H54 (cell line): Measurements from ENCODE around the gene PARL.
"Not testable (repeated sequence)": the region's sequence is repeated elsewhere in the genome, so short reads cannot be mapped to it uniquely, and the experiment has no call there.

Source experiments
- DNase-seq: peaks from one replicate; pipeline ENCODE4 v3.0.0; 2011; ENCODE audit warnings: low spot score, mixed read lengths; ENCODE audit not compliant: insufficient read length
- FAIRE-seq: peaks from 3 replicates; lab custom pipeline; 2011; peaks lifted over from hg19 to GRCh38; lab: Jason Lieb, UNC
- POLR2A ChIP-seq: IDR thresholded peaks from 2 replicates; pipeline ENCODE4 v1.6.1; 2011; ENCODE audit warnings: low read depth, mild to moderate bottlenecking, low read length

PARL gene

DNA sequence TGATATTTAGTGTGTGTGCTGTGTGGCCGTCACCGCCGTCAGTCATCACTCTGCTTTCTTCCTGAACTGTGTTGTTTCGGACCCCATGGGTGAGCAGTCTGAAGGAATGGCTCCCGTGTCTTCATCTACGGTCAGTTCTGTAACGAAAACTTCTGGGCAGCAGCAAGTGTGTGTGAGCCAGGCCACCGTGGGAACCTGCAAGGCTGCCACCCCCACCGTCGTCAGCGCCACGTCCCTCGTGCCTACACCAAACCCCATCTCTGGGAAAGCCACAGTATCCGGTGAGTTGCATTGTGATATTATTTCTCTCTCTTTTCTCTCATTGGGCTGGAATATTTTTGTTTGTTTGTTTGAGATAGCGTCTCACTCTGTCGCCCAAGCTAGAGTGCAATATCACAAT is 94.0 kb downstream of the PARL start:
- FAIRE-seq (no peak), DNase-seq (no peak)
- no peak for TF ChIP-seq POLR2A

DNA sequence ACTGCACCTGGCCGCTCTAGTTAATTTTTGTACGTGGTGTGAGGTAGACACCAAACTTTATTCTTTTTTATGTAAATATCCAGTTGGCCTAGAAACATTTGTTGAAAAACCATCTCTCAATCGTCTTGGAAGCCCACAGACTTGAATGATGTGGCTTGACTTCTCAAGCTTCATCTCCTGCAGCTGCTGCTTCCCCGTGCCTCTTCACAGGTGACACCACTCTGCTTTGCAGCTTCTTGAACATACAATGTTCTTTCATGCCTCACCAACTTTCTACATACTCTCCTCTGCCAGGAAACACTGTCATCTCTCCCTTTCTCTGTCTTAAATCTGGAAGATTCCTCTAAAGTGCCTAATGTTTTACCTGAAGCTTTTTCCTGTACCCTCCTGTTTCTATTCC is 94.9 kb downstream of the PARL start:
- no peak for FAIRE-seq
- TF ChIP-seq POLR2A, result no peak
- DNase-seq, result no peak

DNA sequence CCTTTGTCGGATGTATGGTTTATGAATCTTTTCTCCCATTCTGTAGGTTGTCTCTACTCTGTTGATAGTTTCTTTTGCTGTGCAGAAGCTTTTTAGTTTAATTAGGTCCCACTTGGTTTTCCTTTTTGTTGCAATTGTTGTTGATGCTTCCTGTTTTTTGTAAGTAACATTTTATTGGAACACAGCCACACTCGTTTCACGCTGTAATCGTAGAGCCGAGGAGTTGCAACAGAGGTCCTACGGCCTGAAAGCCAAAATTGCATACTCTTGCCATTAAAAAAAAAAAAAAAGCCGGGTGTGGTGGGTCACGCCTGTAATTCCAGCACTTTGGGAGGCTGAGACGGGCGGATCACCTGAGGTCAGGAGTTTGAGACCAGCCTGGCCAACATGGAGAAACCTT is 100.2 kb downstream of the PARL start:
- not testable (repeated sequence) for DNase-seq, FAIRE-seq

DNA sequence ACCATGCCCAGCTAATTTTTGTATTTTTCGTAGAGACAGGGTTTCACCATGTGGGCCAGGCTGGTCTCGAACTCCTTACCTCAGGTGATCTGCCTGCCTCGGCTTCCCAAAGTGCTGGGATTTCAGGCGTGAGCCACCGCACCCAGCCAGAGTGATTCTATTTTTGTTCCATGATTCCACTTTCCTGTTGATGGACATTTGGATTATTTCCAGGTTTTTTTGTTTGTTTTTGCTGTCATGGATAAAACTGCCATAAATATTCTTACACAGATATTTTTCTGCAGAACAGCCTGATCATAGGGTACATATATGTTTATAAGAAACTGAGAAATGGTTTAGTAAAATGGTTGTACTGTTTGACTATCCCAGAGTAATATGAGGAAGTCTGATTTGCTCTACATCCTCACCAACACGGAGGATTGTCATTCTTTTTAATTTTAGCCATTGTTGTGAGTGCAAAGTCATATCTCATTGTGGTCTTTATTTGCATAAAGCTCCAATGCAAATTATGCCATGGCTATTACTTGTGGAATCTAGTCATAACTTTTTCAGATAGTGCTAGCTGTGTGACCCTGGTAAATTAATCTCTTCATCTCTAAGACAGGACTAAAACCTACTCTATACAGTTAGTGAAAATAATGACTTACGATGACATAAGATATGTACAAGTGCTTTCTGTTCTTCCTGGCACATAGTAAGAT is 102.0 kb downstream of the PARL start:
- TF ChIP-seq POLR2A, result no peak
- DNase-seq (no peak), FAIRE-seq (no peak)

DNA sequence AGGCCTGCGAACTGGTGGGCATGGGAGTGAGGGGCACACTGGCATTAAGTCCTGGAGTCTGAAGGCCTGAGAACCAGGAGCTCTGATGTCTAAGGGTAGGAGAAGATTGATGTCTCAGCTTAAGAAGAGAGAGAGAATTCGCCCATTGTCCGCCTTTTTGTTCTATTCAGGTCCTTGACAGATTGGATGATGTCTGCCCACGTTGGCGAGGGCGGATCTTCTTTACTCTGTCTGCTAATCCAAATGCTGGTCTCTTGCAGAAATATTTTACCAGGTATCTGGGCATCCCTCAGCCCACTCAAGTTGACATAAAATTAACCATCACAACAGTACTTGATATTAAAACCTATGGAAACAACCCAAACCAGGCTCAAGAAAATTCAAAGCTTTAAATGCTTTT is 103.4 kb downstream of the PARL start:
- DNase-seq (no peak), FAIRE-seq (no peak)
- no peak for TF ChIP-seq POLR2A

DNA sequence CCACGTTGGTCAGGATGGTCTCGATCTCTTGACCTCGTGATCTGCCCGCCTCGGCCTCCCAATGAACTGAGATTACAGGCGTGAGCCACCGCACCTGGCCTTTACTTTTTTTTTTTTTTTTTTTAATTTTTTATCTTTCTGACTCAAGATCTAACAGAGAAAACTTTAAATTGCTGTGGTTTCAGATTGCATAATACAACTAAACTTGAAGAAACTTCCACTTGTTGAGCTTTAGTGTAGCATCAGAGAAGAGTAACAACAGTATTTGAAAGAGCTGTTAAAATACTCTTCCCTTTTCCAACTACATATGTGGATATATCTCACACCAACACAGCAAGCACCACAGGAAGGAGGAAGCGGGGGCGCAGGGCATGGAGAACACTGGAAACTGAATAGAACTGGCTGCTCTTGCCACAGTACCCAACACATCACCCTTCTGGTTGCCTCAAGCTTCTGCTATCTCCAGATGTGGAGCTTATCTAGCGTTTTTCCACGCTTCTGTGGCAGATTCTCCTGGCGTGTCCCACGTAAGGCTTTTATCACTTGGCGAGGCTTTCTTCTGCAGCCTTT is 104.7 kb downstream of the PARL start:
- no peak for TF ChIP-seq POLR2A
- FAIRE-seq (no peak), DNase-seq (no peak)
